ENCODE measurements around the gene LAMC1.

Gene LAMC1

DNA sequence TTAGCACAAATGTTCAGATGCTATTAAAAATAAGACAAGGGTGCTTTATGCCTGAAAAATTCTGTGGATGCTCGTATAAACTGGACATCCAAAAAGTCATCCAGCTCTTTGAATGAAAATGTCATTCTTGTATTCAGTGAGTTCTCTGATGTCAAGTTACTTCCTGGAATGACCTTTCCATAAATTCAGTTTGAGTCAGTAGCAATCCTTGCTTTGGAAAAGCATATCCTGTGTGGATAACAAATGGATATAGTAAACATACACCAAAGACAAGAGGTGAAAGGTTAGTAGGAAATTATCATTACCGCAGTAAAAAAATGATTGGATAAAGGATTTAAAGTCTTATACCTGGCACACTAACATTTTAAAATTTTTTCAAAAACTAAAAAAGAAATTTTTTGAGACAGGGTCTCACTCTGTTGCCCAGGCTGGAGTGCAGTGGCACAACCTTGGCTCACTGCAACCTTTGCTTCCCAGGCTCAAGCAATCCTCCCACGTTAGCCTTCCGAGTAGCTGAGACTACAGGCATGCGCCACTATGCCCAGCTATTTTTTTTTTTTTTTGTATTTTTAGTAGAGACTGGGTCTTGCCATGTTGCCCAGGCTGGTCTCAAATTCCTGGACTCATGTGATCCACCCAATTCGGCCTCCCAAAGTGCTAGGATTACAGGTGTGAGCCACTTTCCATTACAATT is 10.8 kb upstream of the LAMC1 start:
- H3K4me3 ChIP-seq (ENCODE audit: low read depth, low read length), result no peak overlapping the region
- DNase-seq (ENCODE audit: low read depth, low spot score), result no peak
- ChIA-PET POLR2A (no interaction called here), CTCF (no interaction called here)
- TF ChIP-seq, protein P1, sequence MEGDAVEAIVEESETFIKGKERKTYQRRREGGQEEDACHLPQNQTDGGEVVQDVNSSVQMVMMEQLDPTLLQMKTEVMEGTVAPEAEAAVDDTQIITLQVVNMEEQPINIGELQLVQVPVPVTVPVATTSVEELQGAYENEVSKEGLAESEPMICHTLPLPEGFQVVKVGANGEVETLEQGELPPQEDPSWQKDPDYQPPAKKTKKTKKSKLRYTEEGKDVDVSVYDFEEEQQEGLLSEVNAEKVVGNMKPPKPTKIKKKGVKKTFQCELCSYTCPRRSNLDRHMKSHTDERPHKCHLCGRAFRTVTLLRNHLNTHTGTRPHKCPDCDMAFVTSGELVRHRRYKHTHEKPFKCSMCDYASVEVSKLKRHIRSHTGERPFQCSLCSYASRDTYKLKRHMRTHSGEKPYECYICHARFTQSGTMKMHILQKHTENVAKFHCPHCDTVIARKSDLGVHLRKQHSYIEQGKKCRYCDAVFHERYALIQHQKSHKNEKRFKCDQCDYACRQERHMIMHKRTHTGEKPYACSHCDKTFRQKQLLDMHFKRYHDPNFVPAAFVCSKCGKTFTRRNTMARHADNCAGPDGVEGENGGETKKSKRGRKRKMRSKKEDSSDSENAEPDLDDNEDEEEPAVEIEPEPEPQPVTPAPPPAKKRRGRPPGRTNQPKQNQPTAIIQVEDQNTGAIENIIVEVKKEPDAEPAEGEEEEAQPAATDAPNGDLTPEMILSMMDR (IDR thresholded peaks at IDR 0.05; ENCODE audit: insufficient read depth, low read length, missing control alignments), result no peak

DNA sequence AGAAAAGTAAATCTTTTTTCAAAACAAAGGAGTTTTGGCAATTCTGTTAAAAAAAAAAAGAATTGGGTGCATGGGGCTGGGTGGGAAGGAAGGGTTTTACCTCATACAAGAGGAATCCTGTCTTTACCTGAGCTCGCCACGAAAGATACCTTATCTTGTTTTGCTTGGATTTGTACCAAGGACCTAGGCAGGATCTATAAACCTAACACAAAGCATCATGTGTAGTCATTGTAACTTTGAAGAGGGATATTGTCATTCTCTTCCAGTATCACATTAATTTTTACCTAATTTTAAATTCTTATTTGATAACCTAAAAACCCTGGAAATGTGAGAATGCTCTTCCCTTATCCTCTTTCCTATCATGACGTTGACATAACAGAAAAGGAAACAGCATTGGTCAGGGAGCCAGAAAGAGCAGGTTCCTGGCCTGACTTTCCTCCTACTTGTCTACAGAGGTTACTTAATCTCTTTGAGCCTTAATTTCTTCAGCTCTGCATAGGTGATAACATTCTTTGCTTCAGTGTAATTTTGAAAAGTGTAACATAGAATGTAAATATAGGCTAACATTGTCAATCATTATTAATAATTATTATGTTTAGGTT is 4.0 kb upstream of the LAMC1 start:
- CTCF ChIA-PET, result interaction anchor here (1.0 to 1.7 kb wide), 6 partner anchors 12 to 58 kb away, joined by 3 to 8 read pairs (median 4); no protein-coding TSS in a partner anchor

DNA sequence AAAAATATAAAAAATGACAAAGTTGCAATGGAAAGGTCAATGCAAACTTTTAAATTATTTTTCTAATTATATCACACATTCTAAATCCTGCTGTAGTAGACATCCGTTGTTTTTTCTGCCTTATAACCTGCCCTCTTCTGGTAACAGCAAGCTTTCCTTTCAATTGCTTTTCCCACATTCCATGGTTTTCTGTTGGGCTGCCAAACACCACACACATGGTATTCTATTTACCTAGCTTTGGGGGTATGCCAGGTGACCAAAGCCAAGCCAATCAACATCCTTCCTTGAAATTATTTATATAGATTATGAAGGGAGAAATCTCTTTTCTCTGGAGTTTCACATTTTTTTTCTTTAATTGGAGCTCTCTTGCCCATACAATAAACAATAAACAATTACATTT is 3.4 kb upstream of the LAMC1 start:
- no peak overlapping the region for H3K4me3 ChIP-seq (ENCODE audit: low read depth, low read length)
- DNase-seq (ENCODE audit: low read depth, low spot score), result no peak
- ChIA-PET CTCF (interaction anchor here (0.7 to 1.7 kb wide), 8 partner anchors 13 to 114 kb away, joined by 3 to 8 read pairs (median 4); no protein-coding TSS in a partner anchor), POLR2A (no interaction called here)
- TF ChIP-seq, protein P1 (IDR thresholded peaks at IDR 0.05; ENCODE audit: insufficient read depth, low read length, missing control alignments), result no peak

More for the DNA sequence above, 4.0 kb upstream of the LAMC1 start:
- no peak overlapping the region for H3K4me3 ChIP-seq (ENCODE audit: low read depth, low read length)
- POLR2A ChIA-PET, result no interaction called here
- TF ChIP-seq, protein P1 (IDR thresholded peaks at IDR 0.05; ENCODE audit: insufficient read depth, low read length, missing control alignments), result no peak
- no peak for DNase-seq (ENCODE audit: low read depth, low spot score)

GRCh38 chr1:183021405-183022201 is 1.6 kb upstream of the LAMC1 start:
- ChIA-PET CTCF (interaction anchor here (0.8 to 1.8 kb wide), 4 partner anchors 11 to 260 kb away, joined by 3 to 7 read pairs (median 4); no protein-coding TSS in a partner anchor), POLR2A (no interaction called here)
- H3K4me3 ChIP-seq (ENCODE audit: low read depth, low read length), result peak overlapping the region; percentile 69
- TF ChIP-seq, protein P1 (IDR thresholded peaks at IDR 0.05; ENCODE audit: insufficient read depth, low read length, missing control alignments), result no peak
- no peak for DNase-seq (ENCODE audit: low read depth, low spot score)

GRCh38 chr1:183022202-183023145 is 746 bp upstream of the LAMC1 start:
- DNase-seq (ENCODE audit: low read depth, low spot score), result peak; percentile 95
- TF ChIP-seq, protein P1 (IDR thresholded peaks at IDR 0.05; ENCODE audit: insufficient read depth, low read length, missing control alignments), result no peak
- POLR2A ChIA-PET, result no interaction called here
- CTCF ChIA-PET, result interaction anchor here (1.1 to 1.8 kb wide), 3 partner anchors 10 to 259 kb away, joined by 3 to 7 read pairs (median 4); no protein-coding TSS in a partner anchor
- peak overlapping the region; percentile 69 for H3K4me3 ChIP-seq (ENCODE audit: low read depth, low read length)
